IMR-90 (cell line): ENCODE data around the gene CHRNA10.

Experiments
- CEBPB ChIP-seq: IDR thresholded peaks from 2 replicates; pipeline ENCODE4 v1.6.1; 2012; ENCODE audit warnings: low read depth, low read length, improper control_type of control experiment
- CHD1 ChIP-seq: IDR thresholded peaks from 2 replicates; pipeline ENCODE4 v1.6.1; 2012; ENCODE audit warnings: low read depth, low read length, improper control_type of control experiment
- CTCF ChIP-seq: conservative IDR thresholded peaks from 2 replicates; pipeline ENCODE4 v1.5.1; 2012; ENCODE audit warnings: mild to moderate bottlenecking, low read depth, low read length, improper control_type of control experiment
- FOS ChIP-seq: fragments of 150-350 bp; IDR thresholded peaks from 2 replicates; pipeline ENCODE4 v1.6.1; 2016; ENCODE audit warnings: low read depth, low read length
- MAZ ChIP-seq: IDR thresholded peaks from 2 replicates; pipeline ENCODE4 v1.6.1; 2012; ENCODE audit warnings: low read depth, mild to moderate bottlenecking, low read length, improper control_type of control experiment, moderate library complexity, borderline replicate concordance
- POLR2A ChIP-seq: IDR thresholded peaks from 2 replicates; pipeline ENCODE4 v1.6.1; 2012; ENCODE audit warnings: mild to moderate bottlenecking, low read depth, low read length
- RAD21 ChIP-seq: IDR thresholded peaks from 2 replicates; pipeline ENCODE4 v1.6.1; 2012; ENCODE audit warnings: low read length, improper control_type of control experiment
- RCOR1 ChIP-seq: IDR thresholded peaks from 2 replicates; pipeline ENCODE4 v1.6.1; 2012; ENCODE audit warnings: mild to moderate bottlenecking, low read length, improper control_type of control experiment; ENCODE audit not compliant: insufficient replicate concordance
- RFX5 ChIP-seq: IDR thresholded peaks from 2 replicates; pipeline ENCODE4 v1.8.0; 2012; ENCODE audit warnings: low read depth, mild to moderate bottlenecking, low read length, moderate library complexity
- SMC3 ChIP-seq: fragments of 150-350 bp; IDR thresholded peaks from 2 replicates; pipeline ENCODE4 v1.6.1; 2016; ENCODE audit warnings: low read depth, mild to moderate bottlenecking, antibody characterized with exemption, low read length, moderate library complexity
- USF2 ChIP-seq: fragments of 150-350 bp; IDR thresholded peaks from 2 replicates; pipeline ENCODE4 v1.6.1; 2017; ENCODE audit warnings: mild to moderate bottlenecking, antibody characterized with exemption, low read length, low read depth

- TF ChIP-seq CTCF: no peak
- no peak for TF ChIP-seq RAD21
- no peak for TF ChIP-seq POLR2A
- TF ChIP-seq RFX5: no peak
- TF ChIP-seq USF2: no peak
- TF ChIP-seq RCOR1: no peak
- TF ChIP-seq CEBPB: no peak
- TF ChIP-seq CHD1: no peak
- TF ChIP-seq FOS: no peak
- TF ChIP-seq SMC3: no peak
- TF ChIP-seq MAZ: no peak
These were observed 13.1 kb upstream of the CHRNA10 start for GRCh38 chr11:3684129-3684818.
